Fibroblast of villous mesenchyme (primary cell): ENCODE results near the gene ATG4D. TPM values are rescaled to one million over a fixed set of nuclear protein-coding genes. Genes with fewer than 3 reads are reported as not detected.
A peak's percentile ranks its signal among the peaks of the same experiment; 100 is the strongest.

Experiments used
- DNase-seq: peaks from one replicate; pipeline ENCODE4 v3.0.0-alpha.2; 2010; ENCODE audit warnings: low read depth
- H3K4me3 ChIP-seq: 2 replicates; pipeline ENCODE4 v1.5.1; 2011; ENCODE audit warnings: low read depth, mild to moderate bottlenecking, low read length
- total RNA-seq: library from RNA; depleted of rRNA; stranded (reverse); fragments of >200 nt; gene quantifications from 2 replicates; pipeline ENCODE4 v1.2.3, GENCODE V29; 2012
- TF ChIP-seq, protein P1 (sequence below): IDR thresholded peaks from 2 replicates; pipeline ENCODE4 v1.5.1; 2012; ENCODE audit warnings: low read depth, mild to moderate bottlenecking, low read length; ENCODE audit not compliant: insufficient read depth

ATG4D gene
- total RNA-seq, 1 donor, result 16.0 TPM

GRCh38 chr19:10514211-10515145, 29.2 kb upstream of the ATG4D start:
- H3K4me3 ChIP-seq, result no peak overlapping the region
- TF ChIP-seq, protein P1, sequence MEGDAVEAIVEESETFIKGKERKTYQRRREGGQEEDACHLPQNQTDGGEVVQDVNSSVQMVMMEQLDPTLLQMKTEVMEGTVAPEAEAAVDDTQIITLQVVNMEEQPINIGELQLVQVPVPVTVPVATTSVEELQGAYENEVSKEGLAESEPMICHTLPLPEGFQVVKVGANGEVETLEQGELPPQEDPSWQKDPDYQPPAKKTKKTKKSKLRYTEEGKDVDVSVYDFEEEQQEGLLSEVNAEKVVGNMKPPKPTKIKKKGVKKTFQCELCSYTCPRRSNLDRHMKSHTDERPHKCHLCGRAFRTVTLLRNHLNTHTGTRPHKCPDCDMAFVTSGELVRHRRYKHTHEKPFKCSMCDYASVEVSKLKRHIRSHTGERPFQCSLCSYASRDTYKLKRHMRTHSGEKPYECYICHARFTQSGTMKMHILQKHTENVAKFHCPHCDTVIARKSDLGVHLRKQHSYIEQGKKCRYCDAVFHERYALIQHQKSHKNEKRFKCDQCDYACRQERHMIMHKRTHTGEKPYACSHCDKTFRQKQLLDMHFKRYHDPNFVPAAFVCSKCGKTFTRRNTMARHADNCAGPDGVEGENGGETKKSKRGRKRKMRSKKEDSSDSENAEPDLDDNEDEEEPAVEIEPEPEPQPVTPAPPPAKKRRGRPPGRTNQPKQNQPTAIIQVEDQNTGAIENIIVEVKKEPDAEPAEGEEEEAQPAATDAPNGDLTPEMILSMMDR, result no peak
- no peak for DNase-seq

DNA sequence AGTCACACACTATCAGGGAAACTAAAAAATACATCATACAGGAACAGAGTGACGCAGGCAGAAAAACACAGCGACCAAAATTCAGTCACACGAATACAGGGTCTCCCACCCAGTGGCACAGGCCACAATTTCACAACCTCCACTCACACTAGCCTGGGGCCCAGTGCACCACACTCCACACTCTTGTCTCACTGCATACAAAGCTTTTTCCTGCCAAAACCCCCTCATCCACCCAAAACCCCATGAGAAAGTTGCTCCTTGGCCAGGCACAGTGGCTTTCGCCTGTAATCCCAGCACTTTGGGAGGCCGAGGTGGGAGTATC, 27.7 kb upstream of the ATG4D start:
- TF ChIP-seq, protein P1, result no peak
- no peak overlapping the region for H3K4me3 ChIP-seq
- no peak for DNase-seq

DNA sequence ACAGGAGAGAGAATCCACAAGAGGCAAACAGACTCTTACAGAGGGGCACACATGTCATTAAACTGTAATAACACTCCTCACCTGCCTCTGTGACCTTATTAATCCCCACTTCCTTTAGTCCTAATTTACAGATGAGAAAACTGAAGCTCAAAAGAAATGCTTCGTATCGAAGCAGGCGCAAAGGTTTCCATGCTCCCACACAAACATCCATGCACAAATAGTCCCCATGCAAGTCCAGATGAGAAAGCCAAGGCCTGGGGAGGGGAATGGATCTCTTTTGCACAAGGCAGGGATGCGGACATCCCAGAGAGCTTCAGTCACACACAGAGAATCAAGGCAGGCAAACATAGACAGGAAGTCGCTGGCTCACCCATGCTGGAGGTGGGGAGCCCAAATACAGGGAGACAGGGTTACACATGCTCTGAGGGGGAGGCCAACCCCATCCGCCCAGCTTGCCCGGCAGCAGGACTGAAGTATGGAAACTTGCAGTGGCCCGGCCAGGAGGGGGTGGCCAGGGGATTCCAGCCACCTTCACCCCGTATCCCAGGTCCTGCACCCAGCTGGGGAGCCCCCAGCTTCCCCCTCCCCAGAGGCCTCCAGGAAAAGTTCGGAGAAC, 26.9 kb upstream of the ATG4D start:
- peak overlapping the region; percentile 65 for H3K4me3 ChIP-seq
- DNase-seq, result peak; percentile 17
- TF ChIP-seq, protein P1, result no peak

DNA sequence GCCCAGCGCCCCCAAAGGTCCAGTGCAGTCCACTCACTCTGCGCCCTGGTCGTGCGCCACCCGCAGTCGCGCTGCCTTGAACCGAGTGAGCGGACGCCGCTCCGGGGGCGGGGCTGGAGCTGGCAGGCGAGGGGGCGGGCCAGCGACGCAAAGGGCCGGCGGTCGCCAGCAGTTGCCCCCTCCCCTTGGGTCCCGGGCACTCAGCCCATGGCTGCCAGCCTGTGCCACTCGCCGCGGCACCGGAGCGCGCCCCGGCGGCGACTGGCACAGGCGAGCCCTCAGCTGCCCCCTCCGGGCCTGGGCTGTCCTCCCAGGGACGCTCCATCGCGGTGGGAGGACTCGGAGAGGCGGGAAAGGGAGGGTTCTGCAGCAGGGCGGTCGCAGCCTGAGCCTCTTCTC, 26.3 kb upstream of the ATG4D start, which contains the start of gene S1PR5:
S1PR5 (minus strand) TSS at position 87 of the 399 bp plus-strand sequence. CDS start 2,436 bp downstream, outside the sequence.
- TF ChIP-seq, protein P1, result no peak
- H3K4me3 ChIP-seq, result peak within 1 kb of the TSS; percentile 65
- peak; percentile 10 for DNase-seq

DNA sequence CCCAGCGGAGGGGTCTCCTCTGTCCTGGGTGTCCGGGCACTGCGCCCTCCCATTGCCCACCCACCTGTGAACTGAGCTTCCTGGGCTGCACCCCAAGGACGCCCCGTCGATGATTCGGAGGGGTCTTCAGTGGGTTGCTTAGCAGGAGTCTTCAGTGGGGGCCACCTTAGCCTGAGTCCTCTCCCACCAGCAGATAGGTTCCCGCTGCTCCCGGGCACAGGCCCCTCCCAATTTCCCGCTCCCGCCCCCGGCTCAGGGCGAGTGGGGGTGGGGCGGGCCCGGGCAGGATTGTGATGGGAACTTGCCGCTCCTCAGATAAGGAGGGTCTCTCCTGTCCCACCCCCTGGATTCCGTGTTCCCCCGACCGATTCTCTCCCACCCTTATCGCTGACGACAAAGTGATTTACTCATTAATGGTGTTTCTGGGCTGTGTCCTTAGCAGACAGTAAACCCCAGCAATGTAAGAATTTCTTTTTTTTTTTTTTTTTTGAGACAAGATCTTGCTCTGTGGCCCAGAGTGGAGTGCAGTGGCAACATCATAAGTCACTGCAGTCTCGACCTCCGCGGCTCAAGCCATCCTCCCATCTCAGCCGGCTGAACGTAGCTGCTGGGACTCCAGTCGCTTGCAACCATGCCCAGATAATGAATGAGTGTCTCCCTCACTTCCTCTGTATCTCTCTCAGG, 25.8 kb upstream of the ATG4D start:
- TF ChIP-seq, protein P1, result no peak
- peak; percentile 46 for DNase-seq
- H3K4me3 ChIP-seq, result peak overlapping the region; percentile 65

GRCh38 chr19:10518444-10519361, 25.0 kb upstream of the ATG4D start:
- TF ChIP-seq, protein P1, result no peak
- no peak for DNase-seq
- H3K4me3 ChIP-seq, result peak overlapping the region; percentile 65
